GM18502 (cell line): Measurements from ENCODE around the gene STAG2.
"Not testable (repeated sequence)": the region's sequence is repeated elsewhere in the genome, so short reads cannot be mapped to it uniquely, and the experiment has no call there.

Experiments used
- ATAC-seq: cut with Tn5 transposase; IDR thresholded peaks from one replicate; pipeline ENCODE4 v1.9.1; 2021; ENCODE audit warnings: mild to moderate bottlenecking; ENCODE audit not compliant: unreplicated experiment, poor library complexity

The STAG2 gene

GRCh38 chrX:123961268-123962005 lies at the start of gene STAG2:
Gene STAG2, plus strand, starts transcription at chrX:123961706. Its CDS starts 60,922 bp downstream, at chrX:124022628.
- ATAC-seq = no peak

DNA sequence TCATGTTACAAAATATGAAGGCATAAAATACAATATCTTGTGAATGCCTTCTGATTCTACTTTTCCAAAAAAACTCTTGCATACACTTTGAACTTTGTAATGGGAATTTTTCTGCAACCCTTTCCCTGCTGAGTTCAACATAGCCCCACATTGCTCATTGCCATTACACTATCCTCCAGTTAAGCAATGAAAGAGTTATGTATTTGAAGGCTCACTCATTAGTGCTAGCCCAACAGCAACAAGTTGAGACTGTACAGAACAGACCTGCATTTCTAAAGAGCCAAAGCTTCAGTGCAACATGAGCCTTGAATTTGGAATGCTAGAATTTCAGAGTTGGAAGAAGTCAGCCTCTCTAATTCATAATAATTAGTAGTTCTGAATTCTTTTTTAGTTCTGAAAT lies 44.4 kb upstream of the STAG2 start:
- ATAC-seq = no peak

- no peak for ATAC-seq
These were observed 43.3 kb upstream of the STAG2 start for GRCh38 chrX:123918106-123918721.

- ATAC-seq = no peak
These were observed 41.3 kb upstream of the STAG2 start for GRCh38 chrX:123920105-123920785.

GRCh38 chrX:123923211-123923610 lies 38.3 kb upstream of the STAG2 start:
- no peak for ATAC-seq

- no peak for ATAC-seq
These were observed 37.3 kb upstream of the STAG2 start for GRCh38 chrX:123924186-123924585.

DNA sequence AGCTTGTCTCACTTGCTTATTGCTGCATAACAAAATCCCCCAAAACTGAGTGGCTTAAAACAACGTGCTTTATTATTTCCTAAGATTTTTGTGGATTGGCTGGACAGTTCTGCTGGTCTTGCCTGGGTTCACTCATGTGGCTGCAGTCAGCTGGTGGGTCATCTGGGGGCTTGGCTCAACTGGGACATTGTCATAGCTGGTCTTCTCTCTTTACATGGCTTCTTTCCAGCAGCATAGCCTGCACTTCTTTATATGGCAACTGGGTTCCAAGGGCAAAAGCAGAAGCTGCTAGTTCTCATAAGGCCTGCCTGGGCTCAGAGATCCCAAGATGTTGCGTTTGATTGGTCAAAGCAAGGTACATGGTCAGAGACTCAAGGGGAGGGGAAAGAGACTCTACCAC lies 33.7 kb upstream of the STAG2 start:
- ATAC-seq = no peak

- not testable (repeated sequence) for ATAC-seq
These were observed 29.5 kb upstream of the STAG2 start for GRCh38 chrX:123932055-123932454.

- ATAC-seq = no peak
These were observed 18.4 kb upstream of the STAG2 start for GRCh38 chrX:123943074-123943473.

DNA sequence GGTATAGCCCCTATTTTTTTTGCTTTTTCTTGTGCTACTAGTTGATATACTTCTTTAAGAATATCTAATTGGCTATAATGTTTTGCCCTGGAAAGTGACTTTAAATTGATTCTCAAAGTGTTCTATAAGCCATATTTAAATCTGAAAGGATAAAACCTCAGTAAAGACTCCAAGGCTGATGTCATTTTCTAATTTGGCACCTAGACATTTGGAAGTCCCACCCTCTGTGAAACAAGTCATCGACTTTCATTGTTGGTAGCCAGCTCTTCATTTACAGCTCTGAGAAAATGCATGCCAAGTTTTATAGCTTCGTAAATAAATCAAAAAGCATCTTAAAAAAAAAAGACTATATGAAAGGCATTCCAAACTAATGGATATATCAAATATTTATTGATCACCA lies 18.0 kb upstream of the STAG2 start:
- no peak for ATAC-seq

- no peak for ATAC-seq
These were observed 11.7 kb upstream of the STAG2 start for GRCh38 chrX:123949846-123950245.

DNA sequence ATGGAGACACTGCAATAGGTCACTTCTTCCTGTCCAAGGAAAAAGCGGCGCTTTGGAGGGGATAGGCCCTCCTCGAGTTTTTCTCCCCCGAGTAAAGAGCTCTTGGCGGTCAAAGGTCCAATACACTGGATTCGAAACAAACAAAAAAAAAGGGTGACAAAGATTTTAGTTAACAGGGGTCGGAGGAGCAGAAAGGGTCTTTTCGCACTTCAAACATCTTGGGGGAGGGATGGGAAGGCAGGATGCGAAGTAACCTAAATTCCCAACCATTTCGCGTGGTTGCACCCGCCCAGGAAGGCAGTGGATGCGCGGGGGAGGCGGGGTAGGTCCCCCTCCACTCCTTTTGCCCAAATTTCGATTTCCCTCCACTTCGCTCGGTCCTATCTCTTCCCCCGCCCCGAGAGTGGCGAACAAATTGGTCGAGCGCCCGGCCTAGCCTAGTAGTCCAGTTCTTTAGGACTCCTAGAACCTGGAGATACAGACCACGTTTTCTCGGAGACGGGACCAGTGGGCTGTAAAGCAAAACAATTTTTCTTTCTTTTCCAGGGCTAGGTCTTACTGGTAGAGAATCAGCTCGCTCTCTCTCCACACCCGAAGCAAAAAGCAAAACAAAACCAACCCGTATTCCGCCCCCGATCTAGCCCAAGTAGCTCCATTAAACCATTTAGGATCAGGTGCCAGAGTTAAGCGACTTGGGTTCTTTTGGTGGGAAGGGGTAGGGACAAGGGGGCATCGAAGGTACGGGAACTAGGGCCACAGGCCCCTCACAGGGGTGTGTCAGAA lies 2.0 kb upstream of the STAG2 start:
- ATAC-seq = no peak

GRCh38 chrX:123960956-123961267 lies 594 bp upstream of the STAG2 start:
- ATAC-seq = no peak

DNA sequence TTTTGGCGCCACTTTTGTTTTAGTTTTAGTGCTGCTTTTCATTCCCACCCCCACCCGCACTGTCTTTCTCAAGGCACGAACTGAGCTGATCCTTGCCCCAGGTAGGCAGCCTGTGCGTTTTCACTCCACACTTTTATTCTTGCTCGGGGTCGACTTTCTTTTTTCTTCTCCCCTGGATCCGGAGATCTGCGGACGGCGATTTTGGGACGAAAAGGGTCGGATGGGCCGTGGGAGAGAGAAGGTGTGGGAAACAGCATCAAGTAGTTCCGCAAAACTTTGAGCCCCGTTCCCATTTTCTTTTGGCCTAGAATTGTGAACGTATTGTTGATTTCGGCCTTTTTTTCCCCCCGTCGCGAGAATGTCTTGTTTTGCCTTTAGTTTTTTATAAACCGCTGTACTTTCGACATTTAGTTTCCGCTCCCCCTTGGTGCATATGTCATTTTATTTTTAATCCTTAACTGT lies 531 bp downstream of the STAG2 start:
- ATAC-seq = no peak

DNA sequence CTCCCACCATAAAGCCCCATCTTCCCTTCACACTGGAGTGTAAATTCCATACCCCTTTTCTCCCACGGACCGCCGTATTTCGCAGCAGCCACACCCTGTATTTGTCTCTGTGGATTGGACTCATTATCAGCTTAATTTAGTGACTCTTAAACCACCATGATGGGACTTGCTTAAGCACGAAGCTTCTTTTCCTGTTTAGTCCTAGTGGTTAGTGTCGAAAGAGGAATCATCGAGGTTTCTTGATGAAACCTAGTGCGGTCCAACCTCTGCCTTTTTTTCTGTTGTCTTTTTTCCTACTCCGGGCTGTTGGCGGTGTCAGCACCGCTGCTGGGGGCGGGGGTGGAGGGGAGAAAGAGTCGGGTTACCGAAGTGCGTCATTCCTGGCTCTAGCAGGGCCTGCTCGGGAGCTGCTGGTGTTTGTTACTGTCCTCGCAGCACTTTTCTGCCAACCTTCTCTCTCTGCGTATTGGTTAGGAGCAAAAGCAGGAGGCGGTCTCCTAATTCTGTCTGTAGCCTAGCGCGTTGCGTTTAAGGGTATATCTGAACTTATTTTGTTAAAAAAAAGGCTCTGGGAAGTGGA lies 1.4 kb downstream of the STAG2 start:
- ATAC-seq = peak; percentile 69

GRCh38 chrX:123964156-123964834 lies 2.8 kb downstream of the STAG2 start:
- no peak for ATAC-seq

DNA sequence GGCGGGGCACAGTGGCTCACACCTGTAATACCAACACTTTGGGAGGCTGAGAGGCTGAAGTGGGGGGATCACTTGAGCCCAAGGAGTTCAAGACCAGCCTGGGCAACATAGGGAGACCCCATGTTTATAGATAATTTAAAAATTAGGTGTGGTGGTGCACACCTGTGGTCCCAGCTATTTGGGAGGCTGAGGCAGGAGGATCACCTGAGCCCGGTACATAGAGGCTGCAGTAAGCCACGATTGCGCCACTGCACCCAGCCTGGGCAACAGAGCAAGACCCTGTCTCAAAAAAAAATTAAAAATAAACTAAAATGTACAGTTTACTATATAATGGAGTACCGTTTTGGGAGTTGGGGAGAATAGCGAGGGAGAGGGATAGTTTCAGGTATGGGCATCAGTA lies 4.2 kb downstream of the STAG2 start:
- no peak for ATAC-seq

- no peak for ATAC-seq
These were observed 6.0 kb downstream of the STAG2 start for GRCh38 chrX:123967497-123967896.

GRCh38 chrX:123968383-123969050 lies 7.0 kb downstream of the STAG2 start:
- ATAC-seq = no peak
